ENCODE results near the gene IFRD2. TPM values are rescaled to one million over a fixed set of nuclear protein-coding genes. Genes with fewer than 3 reads are reported as not detected.
A peak's percentile ranks its signal among the peaks of the same experiment; 100 is the strongest.

Gene IFRD2
- total and polyA plus RNA-seq, 2 of the 13 experiments (the other 11 are each of a cell fraction or from before 2014, with no cell fraction given) = 32.8 to 96.1 TPM

- TF ChIP-seq ZNF121 (CRISPR knock-in tag; IDR thresholded peaks at IDR 0.05) = no peak
- TF ChIP-seq ZKSCAN5 (CRISPR knock-in tag; IDR thresholded peaks at IDR 0.05) = no peak
- TF ChIP-seq, protein P1, sequence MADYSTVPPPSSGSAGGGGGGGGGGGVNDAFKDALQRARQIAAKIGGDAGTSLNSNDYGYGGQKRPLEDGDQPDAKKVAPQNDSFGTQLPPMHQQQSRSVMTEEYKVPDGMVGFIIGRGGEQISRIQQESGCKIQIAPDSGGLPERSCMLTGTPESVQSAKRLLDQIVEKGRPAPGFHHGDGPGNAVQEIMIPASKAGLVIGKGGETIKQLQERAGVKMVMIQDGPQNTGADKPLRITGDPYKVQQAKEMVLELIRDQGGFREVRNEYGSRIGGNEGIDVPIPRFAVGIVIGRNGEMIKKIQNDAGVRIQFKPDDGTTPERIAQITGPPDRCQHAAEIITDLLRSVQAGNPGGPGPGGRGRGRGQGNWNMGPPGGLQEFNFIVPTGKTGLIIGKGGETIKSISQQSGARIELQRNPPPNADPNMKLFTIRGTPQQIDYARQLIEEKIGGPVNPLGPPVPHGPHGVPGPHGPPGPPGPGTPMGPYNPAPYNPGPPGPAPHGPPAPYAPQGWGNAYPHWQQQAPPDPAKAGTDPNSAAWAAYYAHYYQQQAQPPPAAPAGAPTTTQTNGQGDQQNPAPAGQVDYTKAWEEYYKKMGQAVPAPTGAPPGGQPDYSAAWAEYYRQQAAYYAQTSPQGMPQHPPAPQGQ (CRISPR knock-in tag; IDR thresholded peaks at IDR 0.05; ENCODE audit: borderline replicate concordance) = no peak
- no peak for TF ChIP-seq ZFP36 (IDR thresholded peaks at IDR 0.05; ENCODE audit: borderline replicate concordance, low read depth, low read length, partially characterized antibody)
- peak; percentile 30; the same call in 1 of the 2 replicates for TF ChIP-seq HDAC1 (CRISPR knock-in tag; IDR thresholded peaks at IDR 0.05)
- TF ChIP-seq SAFB2 (CRISPR knock-in tag; IDR thresholded peaks at IDR 0.05; ENCODE audit: borderline replicate concordance, low read depth) = peak; percentile 42; the same call in 1 of the 2 replicates
- TF ChIP-seq HNF4A (CRISPR knock-in tag; IDR thresholded peaks at IDR 0.05) = no peak
- peak; percentile 55; the same call in 1 of the 2 replicates for TF ChIP-seq HBP1 (CRISPR knock-in tag; IDR thresholded peaks at IDR 0.05; ENCODE audit: low read depth)
- no peak for TF ChIP-seq HNRNPL (IDR thresholded peaks at IDR 0.05; ENCODE audit: low read depth, low read length)
- no peak for TF ChIP-seq PBX3 (CRISPR knock-in tag; IDR thresholded peaks at IDR 0.05; ENCODE audit: borderline replicate concordance)
- 0 out of 2 replicates have a peak, but pooled peaks have one; percentile 20 for TF ChIP-seq ZNF678 (CRISPR knock-in tag; IDR thresholded peaks at IDR 0.05)
- TF ChIP-seq, protein P2, sequence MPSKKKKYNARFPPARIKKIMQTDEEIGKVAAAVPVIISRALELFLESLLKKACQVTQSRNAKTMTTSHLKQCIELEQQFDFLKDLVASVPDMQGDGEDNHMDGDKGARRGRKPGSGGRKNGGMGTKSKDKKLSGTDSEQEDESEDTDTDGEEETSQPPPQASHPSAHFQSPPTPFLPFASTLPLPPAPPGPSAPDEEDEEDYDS (CRISPR knock-in tag; IDR thresholded peaks at IDR 0.05) = no peak
- no peak for TF ChIP-seq ZNF710 (CRISPR knock-in tag; IDR thresholded peaks at IDR 0.05; ENCODE audit: borderline replicate concordance)
- no peak for TF ChIP-seq ZNF572 (CRISPR knock-in tag; IDR thresholded peaks at IDR 0.05)
- no peak for TF ChIP-seq ATF7-NPFF (CRISPR knock-in tag; IDR thresholded peaks at IDR 0.05; ENCODE audit: low read depth)
- no peak for TF ChIP-seq SP2 (CRISPR knock-in tag; IDR thresholded peaks at IDR 0.05)
- TF ChIP-seq ZNF609 (CRISPR knock-in tag; IDR thresholded peaks at IDR 0.05; ENCODE audit: borderline replicate concordance) = 0 out of 2 replicates have a peak, but pooled peaks have one; percentile 39
These were observed 28.7 kb upstream of the IFRD2 start (continued) for GRCh38 chr3:50320853-50321335.

Data from HepG2 (cell line).